Measurements from ENCODE around the gene LMO1.

LMO1 gene

DNA sequence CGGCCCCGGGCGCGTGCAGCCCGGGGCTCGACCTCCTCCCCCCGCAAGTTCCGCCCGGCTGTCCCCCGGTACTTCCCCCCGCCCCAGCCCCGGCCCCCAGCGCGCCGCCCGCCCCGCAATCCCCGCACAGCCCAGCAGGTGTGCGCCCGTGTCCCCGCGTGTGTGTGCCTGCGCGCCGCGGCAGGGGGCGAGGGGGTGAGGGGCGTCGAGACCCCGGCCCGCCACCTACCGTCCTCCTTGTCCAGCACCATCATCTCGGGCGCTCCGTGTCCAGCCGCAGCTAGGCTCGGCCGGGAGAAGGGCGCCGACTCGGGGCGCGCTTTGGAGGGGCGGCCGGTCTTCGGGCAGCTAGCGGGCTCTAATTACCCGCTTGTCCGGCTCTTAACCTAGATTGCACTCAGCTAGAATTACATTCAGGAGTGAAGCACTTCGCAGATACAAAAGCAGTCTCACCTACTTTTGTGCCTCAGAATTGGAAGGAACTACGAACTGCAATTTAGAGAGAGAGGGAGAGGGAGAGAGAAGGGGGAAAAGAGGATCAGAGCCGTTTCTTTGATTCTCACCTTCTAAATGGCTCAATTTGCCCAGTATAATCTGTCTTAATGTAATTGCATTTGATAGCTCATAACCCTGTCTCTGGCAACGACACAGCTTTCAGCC is 439 bp downstream of the LMO1 start:
- no peak for DNase-seq (ENCODE audit: low read depth)

- DNase-seq (ENCODE audit: low read depth), result no peak
These were observed 1.0 kb downstream of the LMO1 start for GRCh38 chr11:8262552-8263108.

- no peak for DNase-seq (ENCODE audit: low read depth)
These were observed 1.6 kb downstream of the LMO1 start for GRCh38 chr11:8261921-8262551.

GRCh38 chr11:8261291-8261690 is 2.4 kb downstream of the LMO1 start:
- no peak for DNase-seq (ENCODE audit: low read depth)

DNA sequence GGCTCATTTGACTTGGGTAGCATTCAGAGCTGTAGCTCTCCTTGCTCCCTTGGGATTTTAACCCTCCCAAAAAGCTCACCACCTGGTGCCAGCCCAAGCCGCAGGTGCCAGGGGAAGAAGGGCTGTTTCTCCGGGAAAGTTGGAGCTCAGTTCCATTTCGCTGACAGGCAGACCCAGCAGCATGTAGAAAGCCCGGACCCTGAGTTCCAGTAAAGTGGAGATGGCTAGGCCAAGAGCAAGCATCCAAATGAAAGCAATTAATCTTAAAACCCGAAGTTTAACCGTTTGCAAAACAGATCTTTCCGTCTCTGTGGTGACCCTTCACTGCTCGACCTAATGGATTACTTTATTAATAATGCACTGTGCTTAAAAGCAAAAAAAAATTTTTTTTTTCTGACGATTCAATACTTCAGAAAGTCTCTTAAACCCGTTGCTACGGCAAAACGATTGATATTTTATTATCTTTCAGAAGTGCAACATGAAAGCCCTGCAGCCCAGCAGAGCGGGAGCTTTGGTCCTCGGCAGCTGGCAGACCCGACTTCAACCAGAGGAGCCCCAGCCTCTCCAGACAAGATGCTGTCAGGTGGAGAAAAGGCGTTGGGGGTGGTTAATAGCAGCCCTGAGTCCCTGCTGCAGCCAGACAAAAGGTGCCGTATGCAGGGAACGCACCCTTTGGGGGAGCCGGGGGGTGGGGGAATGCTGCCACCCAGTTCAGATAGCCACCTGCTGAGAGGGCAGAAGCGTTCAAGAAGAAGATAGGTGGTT is 3.3 kb downstream of the LMO1 start:
- DNase-seq (ENCODE audit: low read depth), result no peak

- no peak for DNase-seq (ENCODE audit: low read depth)
These were observed 4.2 kb downstream of the LMO1 start for GRCh38 chr11:8259306-8259959.

DNA sequence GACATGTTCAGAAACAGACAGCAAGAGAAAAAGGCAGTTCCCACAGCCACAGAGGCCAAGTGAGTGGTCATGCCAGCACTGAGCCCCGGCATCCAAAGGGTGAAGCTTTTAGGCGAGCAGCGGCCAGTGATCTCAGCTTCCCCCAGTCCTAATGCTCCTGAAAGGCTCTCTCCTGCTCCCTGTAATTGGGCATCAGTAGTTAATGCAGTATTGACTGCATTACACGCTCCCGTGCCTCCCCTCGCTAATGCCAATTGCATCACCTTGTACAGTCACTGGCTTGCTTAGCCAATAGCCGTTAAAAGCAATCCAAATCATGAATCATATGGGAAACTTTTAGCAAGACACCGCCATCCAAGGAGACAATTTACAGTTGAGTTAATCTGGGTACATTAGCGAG is 4.9 kb downstream of the LMO1 start:
- DNase-seq (ENCODE audit: low read depth), result no peak

- no peak for DNase-seq (ENCODE audit: low read depth)
These were observed 5.4 kb downstream of the LMO1 start for GRCh38 chr11:8258289-8258688.

DNA sequence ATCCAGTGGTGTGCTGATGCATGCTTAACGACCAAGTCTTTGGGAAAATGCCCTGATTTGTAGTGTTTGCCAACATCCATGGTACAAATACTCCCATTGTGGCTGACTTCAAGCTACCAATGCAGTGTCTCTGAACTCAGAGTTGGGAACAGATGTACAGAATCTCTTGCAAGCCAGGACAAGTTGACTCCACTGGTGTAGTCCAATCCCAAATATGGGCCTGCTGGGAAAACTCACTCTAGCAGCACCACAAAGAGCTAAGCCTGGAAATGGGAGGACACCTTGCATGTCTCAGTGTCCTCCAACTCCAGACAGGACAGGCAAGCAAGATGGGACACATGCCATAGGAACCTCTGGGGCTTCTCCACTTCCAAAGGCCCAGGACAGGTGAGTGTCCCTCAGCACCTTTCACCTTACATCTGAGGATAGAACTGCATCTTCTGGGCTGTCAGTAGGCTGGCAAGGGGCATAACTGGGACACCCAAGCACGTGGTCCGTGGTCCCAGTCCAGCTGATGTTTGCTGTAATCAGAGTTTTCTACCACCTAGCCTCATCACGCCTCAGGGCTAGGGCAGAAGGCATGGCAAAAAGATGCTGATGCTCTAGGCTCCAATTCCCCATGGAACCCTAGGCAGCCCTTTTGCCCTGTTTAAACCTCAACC is 6.5 kb downstream of the LMO1 start:
- no peak for DNase-seq (ENCODE audit: low read depth)

- DNase-seq (ENCODE audit: low read depth), result no peak
These were observed 7.2 kb downstream of the LMO1 start for GRCh38 chr11:8256271-8257002.

DNA sequence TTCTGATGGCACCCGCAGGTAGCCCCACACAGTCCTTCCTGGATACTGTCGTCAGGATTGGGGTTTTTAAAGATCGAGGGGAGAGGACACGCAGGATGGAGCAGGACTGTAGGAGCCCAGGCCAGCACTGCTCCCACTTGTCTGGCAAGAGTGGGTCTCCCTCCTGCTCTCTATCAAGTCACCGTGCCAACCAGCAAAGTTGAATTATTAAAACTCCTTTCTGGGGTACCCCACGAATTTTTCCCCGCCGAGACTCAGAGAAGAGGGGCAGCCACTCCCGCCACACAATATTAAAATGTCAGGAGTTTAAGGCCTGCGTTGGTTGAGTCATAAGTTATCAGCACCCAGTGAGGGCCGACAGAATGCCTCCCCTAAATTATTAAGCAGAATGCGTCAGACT is 10.1 kb downstream of the LMO1 start:
- DNase-seq (ENCODE audit: low read depth), result no peak

DNA sequence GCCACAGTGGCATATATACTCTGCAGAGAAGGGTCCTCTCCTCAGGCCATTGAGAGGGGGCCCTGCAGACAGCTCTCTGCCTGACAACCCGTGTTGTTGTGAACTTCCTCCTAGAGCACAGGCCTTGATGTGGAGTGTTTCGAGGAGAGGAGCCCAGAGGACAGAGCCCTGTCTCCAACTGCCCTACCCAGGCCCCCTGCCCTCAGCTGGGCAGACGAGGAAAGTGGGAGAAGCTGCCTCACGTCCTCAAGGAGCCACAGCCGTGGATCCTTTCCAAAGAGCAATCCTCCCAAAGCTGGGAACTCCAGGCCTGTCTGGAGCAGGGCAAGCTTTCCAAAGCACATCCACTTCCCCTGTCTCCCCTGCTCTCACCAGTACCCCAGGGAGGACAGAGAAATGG is 10.7 kb downstream of the LMO1 start:
- no peak for DNase-seq (ENCODE audit: low read depth)

GRCh38 chr11:8252388-8252787 is 11.3 kb downstream of the LMO1 start:
- DNase-seq (ENCODE audit: low read depth), result no peak

DNA sequence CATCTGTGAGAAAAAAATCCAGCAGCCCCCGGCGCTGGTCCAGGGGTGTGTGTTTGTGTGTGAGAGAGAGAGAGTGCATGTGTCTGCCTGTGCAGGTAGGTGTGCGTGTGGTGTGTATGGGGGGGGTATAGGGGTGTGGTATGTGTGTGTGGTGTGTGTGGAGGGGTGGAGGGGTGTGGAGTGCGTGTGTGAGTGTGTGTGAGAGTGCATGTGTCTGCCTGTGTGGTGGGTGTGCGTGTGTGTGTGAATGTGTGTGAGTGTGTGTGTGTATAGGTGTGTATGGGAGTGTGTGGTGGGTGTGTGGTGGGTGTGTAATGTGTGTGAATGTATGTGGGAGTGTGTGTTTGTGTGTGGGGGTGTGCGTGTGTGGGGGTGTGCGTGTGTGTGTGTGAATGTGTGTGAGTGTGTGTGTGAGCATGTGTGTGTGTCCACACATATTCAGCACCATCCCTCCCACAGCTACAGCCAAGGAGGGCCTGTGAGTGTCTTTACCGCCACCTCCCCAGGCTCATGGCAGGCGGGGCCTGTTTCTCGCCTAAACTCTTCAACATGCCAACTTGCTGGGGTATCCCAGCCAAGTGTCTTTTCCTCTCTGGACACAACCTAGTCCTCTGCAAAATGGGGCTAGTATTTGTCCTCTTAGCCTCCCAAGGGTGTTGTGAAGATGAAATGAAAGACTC is 11.9 kb downstream of the LMO1 start:
- DNase-seq (ENCODE audit: low read depth), result no peak

DNA sequence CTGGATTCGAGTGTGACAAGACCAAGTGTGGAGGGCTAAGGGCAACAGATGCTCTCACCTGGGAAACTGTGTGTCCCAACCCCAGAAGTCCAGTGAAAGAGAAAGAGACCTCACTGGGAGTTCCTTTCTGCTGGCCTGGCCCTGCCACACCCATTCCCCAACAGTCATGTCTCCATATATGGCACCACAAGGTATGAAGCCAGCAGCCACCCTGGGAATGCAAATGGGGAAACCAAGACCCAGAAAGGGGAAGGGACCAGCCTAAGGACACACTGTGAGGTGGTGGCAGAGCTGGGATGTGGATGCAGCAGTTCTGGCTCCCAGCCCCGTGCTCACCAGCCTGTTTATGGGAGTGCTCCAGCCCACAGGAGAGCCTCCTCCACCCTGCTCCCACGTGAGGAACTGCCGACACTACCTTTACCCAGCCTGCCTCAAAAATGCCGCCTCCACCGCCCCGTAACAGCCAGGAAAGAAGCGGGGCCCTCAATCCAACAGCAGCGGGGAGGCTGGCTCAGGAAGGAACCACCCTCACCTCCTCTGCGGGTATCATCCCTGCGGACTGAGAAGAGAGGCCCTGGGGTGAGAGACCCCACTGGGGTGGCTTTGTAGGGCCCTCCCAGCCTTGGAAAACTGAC is 12.6 kb downstream of the LMO1 start:
- no peak for DNase-seq (ENCODE audit: low read depth)

- no peak for DNase-seq (ENCODE audit: low read depth)
These were observed 13.2 kb downstream of the LMO1 start for GRCh38 chr11:8250434-8250833.

- no peak for DNase-seq (ENCODE audit: low read depth)
These were observed 14.2 kb downstream of the LMO1 start for GRCh38 chr11:8249482-8249881.

GRCh38 chr11:8248786-8249185 is 14.9 kb downstream of the LMO1 start:
- no peak for DNase-seq (ENCODE audit: low read depth)

DNA sequence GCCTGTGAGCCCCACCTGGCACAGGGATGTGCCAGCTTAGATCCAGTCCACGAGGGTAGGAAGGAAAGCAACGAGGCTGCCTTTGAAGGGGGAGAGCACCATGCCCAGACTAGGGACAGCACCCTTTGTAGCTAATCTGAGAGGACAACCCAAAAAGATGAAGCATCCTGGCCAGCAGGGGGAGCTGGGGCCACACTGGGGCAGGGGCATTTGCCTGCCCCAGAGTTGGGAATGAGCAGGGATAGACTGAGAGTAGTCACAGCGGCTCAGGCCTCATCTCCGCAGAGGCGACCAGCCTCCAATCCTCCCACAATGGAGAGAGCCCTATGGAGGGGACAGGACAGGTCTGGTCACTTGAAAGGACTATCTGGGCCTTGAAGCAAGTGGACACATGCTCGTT is 16.4 kb downstream of the LMO1 start:
- DNase-seq (ENCODE audit: low read depth), result no peak

DNA sequence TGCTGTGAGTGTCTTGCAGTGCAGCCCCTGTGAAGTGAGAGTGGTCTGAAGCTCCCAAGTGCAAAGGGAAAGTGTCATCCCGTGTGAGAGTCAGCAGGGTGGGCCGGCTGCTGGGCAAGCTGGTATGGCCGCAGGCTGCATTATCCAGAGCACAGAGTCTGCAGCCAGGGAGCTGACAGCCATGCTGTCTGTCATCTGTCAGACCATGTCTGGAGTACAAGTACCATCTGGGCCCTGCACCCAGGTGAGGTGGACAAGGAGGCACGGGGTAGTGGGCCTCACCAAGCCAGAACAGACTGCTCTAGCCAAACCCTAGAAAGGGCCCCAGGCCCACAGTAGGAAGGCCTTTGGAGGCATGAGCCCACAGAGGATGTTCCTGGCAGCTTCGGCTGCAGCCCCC is 20.2 kb downstream of the LMO1 start:
- no peak for DNase-seq (ENCODE audit: low read depth)
